Stimulated activated CD8-positive, alpha-beta memory T cell treated with anti-CD3 and anti-CD28 coated beads, Interleukin-7, amount 100 ng/mL, for 24 hours (primary cell): ENCODE results near the gene TBL1Y.
"Not testable (repeated sequence)": the region's sequence is repeated elsewhere in the genome, so short reads cannot be mapped to it uniquely, and the experiment has no call there.

ENCODE experiments used
- DNase-seq: peaks from one replicate; pipeline ENCODE4 v3.0.0-alpha.2; 2020; ENCODE audit warnings: low read depth

The TBL1Y gene

DNA sequence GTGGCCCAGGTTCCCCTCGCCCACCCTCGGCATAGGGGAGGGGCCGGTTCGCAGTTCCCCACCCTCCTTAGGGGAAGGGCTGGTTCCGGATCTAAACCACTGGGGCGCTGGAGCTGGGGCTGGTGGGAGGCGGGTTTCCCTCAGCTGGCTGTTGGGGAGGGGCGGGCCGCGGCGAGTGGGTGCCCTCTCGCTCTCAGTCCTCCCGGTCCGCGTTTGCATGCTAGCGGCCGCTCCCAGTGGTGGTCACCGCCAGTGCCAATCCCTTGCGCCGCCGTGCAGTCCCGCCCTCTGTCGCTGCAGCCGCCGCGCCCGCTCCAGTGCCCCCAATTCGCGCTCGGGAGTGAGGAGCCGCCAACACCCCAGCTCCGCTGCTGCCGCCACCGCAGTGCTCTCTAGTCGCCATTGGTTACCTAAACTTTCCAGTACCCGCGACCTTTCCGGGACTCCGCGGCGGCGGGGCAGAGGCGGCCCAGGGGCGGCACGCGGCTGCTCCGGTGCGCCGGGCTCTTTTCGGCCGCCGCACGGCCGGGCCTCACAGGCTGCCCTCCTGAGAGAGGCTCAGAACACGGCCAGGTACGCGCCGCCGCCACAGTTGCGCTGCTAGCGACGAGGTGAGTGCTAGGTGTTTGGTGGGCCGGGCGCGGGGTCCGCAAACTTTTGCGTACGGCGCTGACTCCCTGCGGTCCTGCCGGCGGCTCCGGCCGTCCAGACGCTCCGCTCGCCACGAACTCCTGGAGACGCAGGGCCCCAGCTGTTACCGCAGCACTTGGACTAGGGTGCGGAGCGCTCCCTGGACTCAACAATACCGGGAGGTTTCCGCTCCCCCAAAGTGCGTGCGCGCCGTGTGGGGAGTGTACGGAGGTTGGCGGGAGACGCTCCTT lies at the start of gene TBL1Y:
Gene TBL1Y, plus strand, starts transcription at position 326 of the 881 bp plus-strand sequence. CDS start 114,388 bp downstream, outside the sequence.
- no peak for DNase-seq

GRCh38 chrY:6894496-6894895 lies 16.0 kb upstream of the TBL1Y start:
- DNase-seq: no peak

DNA sequence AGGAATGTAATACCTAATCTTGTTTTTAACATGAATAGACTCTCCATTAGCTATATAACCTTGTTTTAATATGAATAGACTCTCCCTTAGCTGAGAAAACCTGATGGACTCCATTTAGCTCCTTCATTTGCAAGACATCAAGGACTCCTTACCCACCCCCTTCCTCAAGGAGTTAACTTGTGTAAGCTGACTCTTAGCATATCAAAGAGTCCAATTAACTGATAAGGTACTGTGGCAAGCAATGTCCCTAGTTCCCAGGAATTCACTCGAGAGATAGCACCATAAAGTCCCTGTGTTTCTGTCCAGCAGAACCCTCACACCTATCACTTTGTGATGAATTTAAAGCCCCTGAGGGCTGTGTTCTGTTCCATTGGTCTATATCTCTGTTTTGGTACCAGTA lies 15.3 kb upstream of the TBL1Y start:
- no peak for DNase-seq

GRCh38 chrY:6902116-6902515 lies 8.4 kb upstream of the TBL1Y start:
- not testable (repeated sequence) for DNase-seq

DNA sequence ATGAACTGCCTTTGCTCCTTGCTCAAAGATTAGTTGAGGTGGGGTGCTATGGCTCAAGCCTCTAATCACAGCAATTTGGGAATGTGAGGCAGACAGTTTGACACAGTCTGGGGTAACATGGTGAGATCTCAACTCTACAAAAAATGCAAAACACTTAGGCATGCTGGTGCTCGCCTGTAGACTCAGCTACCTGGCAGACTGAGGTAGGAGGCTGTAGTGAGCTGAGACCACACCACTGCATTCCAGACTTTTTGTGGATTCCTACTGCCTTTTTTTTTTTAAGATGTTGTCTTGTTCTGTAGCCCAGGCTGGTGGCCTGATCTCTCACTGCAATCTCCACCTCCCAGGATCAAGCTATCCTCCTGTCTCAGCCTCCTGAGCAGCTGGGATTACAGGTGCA lies 2.9 kb upstream of the TBL1Y start:
- DNase-seq: no peak

DNA sequence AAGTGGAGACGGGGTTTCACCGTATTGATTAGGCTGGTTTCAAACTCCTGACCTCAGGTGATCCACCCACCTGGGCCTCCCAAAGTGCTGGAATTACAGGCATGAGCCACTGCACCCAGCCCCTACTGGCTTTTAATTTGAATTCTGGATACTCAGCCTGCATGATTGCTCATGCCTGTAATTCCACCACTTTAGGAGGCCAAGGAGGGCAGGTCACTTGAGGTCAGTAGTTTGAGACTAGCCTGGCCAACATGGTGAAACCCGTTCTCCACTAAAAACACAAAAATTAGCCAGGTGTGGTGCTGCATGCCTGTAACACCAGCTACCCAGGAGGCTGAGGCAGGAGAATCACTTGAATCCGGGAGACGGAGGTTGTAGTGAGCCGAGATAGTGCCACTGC lies 2.5 kb upstream of the TBL1Y start:
- not testable (repeated sequence) for DNase-seq

DNA sequence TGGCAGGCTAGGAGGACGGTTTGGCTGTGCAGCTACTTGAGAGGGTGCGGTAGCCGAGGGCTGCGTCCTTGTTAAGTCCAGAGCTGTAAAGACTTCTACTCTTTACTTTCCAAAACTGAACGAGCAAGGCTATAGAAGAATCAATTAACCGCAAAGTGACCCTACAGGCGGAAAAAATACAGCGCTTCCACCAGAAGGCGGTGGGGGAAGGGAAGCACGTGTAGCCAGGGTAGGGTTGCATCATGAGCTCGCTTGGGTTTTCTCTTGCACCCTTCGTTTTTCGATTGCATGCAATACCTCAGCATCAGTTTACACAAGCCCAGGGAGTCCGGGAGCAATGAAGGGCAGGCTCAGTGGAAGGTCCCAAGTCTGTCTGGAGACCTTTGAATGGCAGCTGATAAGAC lies 1.4 kb upstream of the TBL1Y start:
- no peak for DNase-seq

DNA sequence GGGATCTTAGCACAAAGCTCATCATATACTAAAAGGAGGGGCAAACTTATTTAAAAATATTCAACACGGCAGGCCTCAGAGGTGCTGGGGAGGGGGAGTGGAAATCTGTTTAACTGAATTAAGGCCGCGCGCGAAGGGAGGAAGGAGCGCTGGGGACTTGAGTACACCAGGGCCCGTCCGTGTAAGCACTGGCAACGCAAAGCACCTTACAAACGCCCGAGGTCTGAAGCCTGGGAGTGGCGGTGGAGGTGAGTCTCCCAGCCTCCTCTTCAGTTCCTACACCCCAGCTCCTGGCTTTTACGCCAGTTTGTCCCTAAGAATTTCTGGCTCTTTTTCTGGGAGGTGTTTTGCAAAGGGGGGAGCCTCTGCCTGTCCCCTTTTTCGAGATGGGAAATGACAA lies 641 bp upstream of the TBL1Y start:
- DNase-seq: no peak

DNA sequence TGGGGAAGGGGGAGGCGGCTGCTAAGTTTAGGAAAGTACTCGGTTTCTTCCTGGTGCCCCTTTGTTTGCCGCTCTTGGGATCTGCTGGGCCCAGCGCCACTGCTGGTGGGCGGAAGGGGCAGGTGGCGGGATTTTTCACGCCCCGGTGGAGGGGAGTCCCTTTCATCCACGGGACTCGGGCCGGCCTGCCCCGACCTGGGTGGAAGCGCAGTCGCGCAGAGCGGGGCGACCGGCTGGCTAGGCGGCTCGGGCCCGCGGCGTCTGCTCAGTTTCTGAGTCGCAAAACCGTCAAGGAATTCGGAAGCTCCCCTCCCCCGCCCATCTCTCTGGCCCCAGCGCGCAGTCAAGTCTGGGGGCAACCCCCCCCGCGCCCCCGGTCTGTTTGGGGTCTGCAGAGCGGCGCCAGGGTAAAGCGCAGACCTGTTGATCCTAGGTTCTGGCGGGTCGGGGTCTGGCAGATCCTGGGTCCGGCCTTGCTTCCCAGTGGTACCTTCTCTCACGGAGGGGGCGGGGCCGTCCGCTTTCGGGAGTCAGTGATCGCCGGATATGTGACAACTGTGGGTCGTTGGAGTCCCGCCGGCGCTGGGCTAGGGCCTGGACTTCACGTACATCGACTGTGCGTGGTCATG lies 870 bp downstream of the TBL1Y start, which contains the start of gene AMELY:
Gene AMELY, minus strand, starts transcription at position 500 of the 629 bp plus-strand sequence. CDS start 39,144 bp downstream, outside the sequence.
- DNase-seq: no peak

GRCh38 chrY:6913362-6913761 lies 2.9 kb downstream of the TBL1Y start:
- DNase-seq: no peak

- no peak for DNase-seq
These were observed 10.6 kb downstream of the TBL1Y start for GRCh38 chrY:6921061-6921460.

DNA sequence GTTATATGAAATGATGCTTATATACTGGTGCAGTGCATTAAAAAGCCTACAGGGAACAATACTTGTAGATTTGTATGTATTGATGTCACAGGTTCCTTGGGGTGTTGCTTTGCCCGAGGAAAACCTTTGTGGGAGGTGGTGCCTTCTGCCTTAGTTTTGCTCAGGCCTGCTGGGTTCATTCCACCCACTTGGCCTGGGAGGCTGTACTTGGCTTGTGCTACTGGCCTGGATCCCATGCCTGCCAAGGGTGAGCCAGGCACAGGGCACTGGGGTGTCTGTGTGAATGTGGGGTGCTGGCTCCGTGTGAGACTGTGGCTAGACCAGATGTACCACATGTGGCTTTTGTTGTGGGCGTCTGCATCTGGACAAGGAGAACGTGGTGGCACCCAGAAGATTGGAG lies 17.8 kb downstream of the TBL1Y start:
- DNase-seq: no peak

- no peak for DNase-seq
These were observed 18.7 kb downstream of the TBL1Y start for GRCh38 chrY:6929237-6929636.

DNA sequence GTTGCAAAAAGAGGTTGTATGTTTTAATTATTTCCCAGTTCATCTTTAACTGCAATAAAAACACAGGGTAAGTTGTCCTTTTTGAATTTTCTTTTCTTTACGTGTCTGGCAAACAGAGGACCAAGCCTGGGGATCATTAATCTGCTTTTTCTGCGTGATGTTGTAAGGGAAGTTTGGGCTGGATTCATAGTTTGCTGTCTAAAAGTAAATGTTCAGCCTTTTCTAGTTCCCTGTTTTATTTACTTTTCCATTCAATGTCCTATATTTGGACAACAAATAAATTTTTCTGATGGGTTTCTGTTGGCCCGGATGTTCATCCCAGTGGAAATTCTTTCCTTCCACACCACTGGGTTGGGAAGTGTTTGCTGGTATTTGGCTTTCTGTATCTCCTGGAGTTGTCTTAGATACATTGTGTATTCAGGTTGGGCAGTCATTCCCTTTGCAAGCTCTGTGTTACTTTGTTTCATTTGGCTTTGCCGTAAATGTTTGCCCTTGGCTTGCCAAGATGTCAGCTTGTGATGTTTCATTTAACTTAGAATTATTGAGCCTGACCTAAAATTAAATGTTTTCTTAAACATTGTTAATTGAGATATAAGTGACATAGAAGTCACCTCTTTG lies 21.4 kb downstream of the TBL1Y start:
- no peak for DNase-seq

- DNase-seq: no peak
These were observed 25.0 kb downstream of the TBL1Y start for GRCh38 chrY:6935497-6935896.

- no peak for DNase-seq
These were observed 37.2 kb downstream of the TBL1Y start for GRCh38 chrY:6947695-6948094.

DNA sequence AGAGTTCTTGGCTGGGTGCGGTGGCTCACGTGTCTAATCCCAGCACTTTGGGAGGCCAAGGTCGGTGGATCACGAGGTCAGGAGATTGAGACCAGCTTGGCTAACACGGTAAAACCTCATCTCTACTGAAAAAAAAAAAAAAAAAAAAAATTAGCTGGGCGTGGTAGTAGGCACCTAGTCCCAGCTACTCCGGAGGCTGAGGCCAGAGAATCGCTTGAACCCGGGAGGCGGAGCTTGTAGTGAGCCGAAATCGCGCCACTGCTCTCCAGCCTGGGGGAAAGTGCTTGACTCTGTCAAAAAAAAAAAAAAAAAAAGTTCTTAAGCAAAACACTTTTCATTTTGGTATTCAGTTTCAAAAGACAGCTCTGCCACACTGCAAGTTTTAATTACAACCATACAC lies 37.9 kb downstream of the TBL1Y start:
- no peak for DNase-seq

DNA sequence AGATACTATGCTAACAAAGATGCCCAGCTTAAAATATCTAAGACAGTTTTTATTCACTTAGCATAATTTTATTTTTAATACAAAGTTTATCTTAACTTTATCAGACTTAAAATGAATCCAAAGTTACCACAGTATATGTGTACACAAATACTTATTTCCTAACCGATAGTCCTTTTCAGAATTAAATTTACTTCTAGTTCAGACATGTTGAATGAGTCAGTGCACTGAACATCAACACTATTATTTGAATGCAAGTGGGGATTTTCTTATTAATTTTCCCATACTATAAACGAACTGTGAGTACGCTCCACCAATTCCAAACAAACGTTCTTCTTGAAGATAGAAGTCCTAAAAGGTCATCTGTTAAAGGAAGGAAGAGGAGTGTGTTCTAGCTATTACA lies 39.5 kb downstream of the TBL1Y start:
- DNase-seq: no peak

DNA sequence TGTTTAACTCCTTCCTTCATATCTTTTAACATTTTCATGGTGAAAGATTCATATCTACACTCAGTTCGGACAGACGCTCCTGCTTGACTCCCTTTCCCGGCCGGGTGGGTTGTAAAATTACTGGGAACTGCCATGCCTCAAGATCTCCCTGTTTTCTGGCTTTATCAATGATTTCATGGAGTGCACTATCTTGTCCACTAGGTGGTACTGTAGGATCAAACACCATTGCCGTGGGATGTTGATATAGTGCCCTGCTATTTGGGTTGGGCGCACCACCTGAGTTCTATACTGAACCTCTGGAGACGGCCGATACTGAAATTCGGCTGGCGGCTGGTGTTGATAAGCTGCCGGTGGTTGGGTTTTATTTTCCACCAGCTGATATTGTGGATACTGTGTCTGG lies 54.2 kb downstream of the TBL1Y start:
- no peak for DNase-seq

GRCh38 chrY:6966521-6966920 lies 56.0 kb downstream of the TBL1Y start:
- no peak for DNase-seq

DNA sequence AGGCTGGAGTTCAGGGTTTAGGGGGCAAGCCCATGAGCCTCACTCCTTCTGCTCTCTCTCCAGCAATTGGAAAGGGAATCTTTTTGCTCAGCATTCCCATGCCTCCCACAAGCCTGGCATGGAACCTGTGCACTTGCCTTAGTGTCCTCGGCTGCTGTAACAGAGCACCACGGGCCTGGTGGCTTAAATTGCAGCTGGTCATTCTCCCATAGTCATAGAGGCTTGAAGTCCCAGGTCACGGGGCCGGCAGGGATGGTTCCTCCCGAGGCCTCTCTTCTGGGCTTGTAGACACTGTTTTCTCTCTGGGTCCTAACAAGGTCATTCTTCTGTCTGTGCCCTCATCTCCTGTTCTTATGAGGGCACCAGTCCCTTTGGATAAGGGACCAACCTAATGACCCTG lies 57.2 kb downstream of the TBL1Y start:
- DNase-seq: no peak

DNA sequence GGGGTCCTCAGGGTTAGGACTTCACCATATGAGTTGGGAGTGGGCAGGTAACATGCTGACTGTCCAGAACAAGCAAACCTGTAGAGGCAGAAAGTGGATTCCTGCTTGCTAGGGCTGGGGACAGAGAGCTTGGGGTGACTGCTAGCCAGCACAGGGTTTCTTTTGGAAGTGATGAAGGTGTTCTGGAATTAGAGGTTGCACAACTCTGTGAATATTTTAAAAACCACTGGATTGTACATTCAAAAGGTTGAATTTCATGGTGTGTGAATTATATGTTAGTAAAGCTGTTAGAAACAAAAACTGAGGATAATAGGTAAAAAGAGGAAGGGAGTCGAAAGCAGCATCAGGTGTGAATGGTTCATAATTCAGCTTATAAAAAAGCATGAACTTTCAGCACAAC lies 57.7 kb downstream of the TBL1Y start:
- DNase-seq: no peak

DNA sequence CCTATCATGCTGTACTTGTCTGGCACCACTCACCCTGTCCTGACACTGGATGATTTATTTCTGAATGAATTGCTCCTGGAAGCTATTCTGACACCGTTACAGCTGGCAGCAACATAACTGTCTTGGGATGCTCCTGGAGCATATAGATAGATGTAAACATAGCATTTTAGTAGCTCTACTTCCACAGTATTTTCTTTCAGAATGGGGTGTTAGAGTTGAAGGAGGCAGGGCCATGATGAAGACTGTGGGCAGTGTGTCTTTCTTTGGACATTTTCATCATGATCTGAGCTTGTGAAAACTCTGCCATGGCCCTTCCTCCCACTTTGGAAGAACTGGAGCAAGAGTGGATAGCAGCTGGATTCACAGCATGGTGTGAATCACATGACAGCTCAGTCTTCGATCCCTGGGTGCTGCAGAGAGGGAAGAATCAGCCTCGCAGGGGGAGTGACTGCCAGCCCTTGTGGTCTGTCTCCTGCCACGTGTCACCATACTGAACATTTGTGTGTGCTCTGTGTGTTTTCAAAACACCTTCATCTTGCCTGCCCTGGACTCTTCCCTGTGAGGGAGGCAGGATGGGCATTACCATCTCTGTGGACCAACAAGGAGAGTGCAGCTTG lies 61.9 kb downstream of the TBL1Y start:
- DNase-seq: no peak
